ENCODE results near the gene MARCHF4. TPM values are rescaled to one million over a fixed set of nuclear protein-coding genes. Genes with fewer than 3 reads are reported as not detected.

Gene MARCHF4
- total RNA-seq, 1 experiment from 2014 or later = 14.5 TPM

GRCh38 chr2:216355711-216356110, 16.6 kb downstream of the MARCHF4 start:
- H3K9me3 ChIP-seq (ENCODE audit: insufficient read depth, low read depth) = no peaks in the 10 kb centered on the region
- ChIA-PET POLR2A (ENCODE audit: unreplicated experiment) (no interaction called here), CTCF (no interaction called here)
- no peaks in the 10 kb centered on the region for H4K20me1 ChIP-seq (ENCODE audit: insufficient read depth)
- H3K4me3 ChIP-seq = no peak overlapping the region
- TF ChIP-seq CTCF (conservative IDR thresholded peaks at IDR 0.05) = no peak
- TF ChIP-seq EZH2 (IDR thresholded peaks at IDR 0.05; ENCODE audit: low read depth) = no peak
- H3K4me1 ChIP-seq (replicated peaks; ENCODE audit: insufficient read depth) = peaks cover 4% of the 10 kb centered on the region; the same call in 1 of the 2 replicates
- H3F3A ChIP-seq (ENCODE audit: insufficient read depth, low read depth) = no peaks in the 10 kb centered on the region
- H2AFZ ChIP-seq = no peak overlapping the region
- no peaks in the 10 kb centered on the region for H3K9me2 ChIP-seq (ENCODE audit: insufficient read depth)
- no peak overlapping the region for H3K4me2 ChIP-seq
- intact Hi-C loops (cut with micrococcal nuclease; ENCODE audit: unreplicated experiment) = no loop called here
- H3K27ac ChIP-seq = no peak overlapping the region
- H3K36me3 ChIP-seq (ENCODE audit: low read depth) = no peaks in the 10 kb centered on the region
- H3K79me2 ChIP-seq (ENCODE audit: low read depth) = no peaks in the 10 kb centered on the region
- no TSS peak for BruUV-seq (replicated peaks)
- no peak for DNase-seq
- H3K27me3 ChIP-seq (ENCODE audit: insufficient read depth, low read depth) = no peaks in the 10 kb centered on the region

GRCh38 chr2:216354306-216354705, 18.0 kb downstream of the MARCHF4 start:
- no peak overlapping the region for H2AFZ ChIP-seq
- H3K36me3 ChIP-seq (ENCODE audit: low read depth) = no peaks in the 10 kb centered on the region
- no peak overlapping the region for H3K27ac ChIP-seq
- no peaks in the 10 kb centered on the region for H3K9me3 ChIP-seq (ENCODE audit: insufficient read depth, low read depth)
- H3K4me3 ChIP-seq = no peak overlapping the region
- no peak for DNase-seq
- no peak for TF ChIP-seq EZH2 (IDR thresholded peaks at IDR 0.05; ENCODE audit: low read depth)
- TF ChIP-seq CTCF (conservative IDR thresholded peaks at IDR 0.05) = no peak
- ChIA-PET POLR2A (ENCODE audit: unreplicated experiment) (no interaction called here), CTCF (no interaction called here)
- no TSS peak for BruUV-seq (replicated peaks)
- no peaks in the 10 kb centered on the region for H4K20me1 ChIP-seq (ENCODE audit: insufficient read depth)
- no peaks in the 10 kb centered on the region for H3K27me3 ChIP-seq (ENCODE audit: insufficient read depth, low read depth)
- H3K9me2 ChIP-seq (ENCODE audit: insufficient read depth) = no peaks in the 10 kb centered on the region
- H3K4me2 ChIP-seq = no peak overlapping the region
- H3F3A ChIP-seq (ENCODE audit: insufficient read depth, low read depth) = no peaks in the 10 kb centered on the region
- H3K79me2 ChIP-seq (ENCODE audit: low read depth) = no peaks in the 10 kb centered on the region
- H3K4me1 ChIP-seq (replicated peaks; ENCODE audit: insufficient read depth) = peaks cover 8% of the 10 kb centered on the region; the same call in 1 of the 2 replicates
- intact Hi-C loops (cut with micrococcal nuclease; ENCODE audit: unreplicated experiment) = no loop called here

GRCh38 chr2:216352653-216353270, 19.5 kb downstream of the MARCHF4 start:
- intact Hi-C loops (cut with micrococcal nuclease; ENCODE audit: unreplicated experiment) = no loop called here
- Histone ChIP-seq H3K36me3 (ENCODE audit: low read depth) (no peaks in the 10 kb centered on the region), H3F3A (ENCODE audit: insufficient read depth, low read depth) (no peaks in the 10 kb centered on the region), H3K9me3 (ENCODE audit: insufficient read depth, low read depth) (no peaks in the 10 kb centered on the region), H3K27me3 (ENCODE audit: insufficient read depth, low read depth) (no peaks in the 10 kb centered on the region), H4K20me1 (ENCODE audit: insufficient read depth) (no peaks in the 10 kb centered on the region), H3K4me2 (no peak overlapping the region), H3K27ac (no peak overlapping the region), H3K79me2 (ENCODE audit: low read depth) (no peaks in the 10 kb centered on the region), H3K9me2 (ENCODE audit: insufficient read depth) (no peaks in the 10 kb centered on the region), H3K4me3 (no peak overlapping the region), H3K4me1 (replicated peaks; ENCODE audit: insufficient read depth) (peaks cover 10% of the 10 kb centered on the region; the same call in 1 of the 2 replicates), H2AFZ (no peak overlapping the region)
- no peak for TF ChIP-seq CTCF (conservative IDR thresholded peaks at IDR 0.05)
- no peak for TF ChIP-seq EZH2 (IDR thresholded peaks at IDR 0.05; ENCODE audit: low read depth)
- CTCF ChIA-PET = no interaction called here
- no TSS peak for BruUV-seq (replicated peaks)
- no peak for DNase-seq
- POLR2A ChIA-PET (ENCODE audit: unreplicated experiment) = interaction anchor here (0.6 kb wide), 1 partner anchor 38 kb away, joined by 9 read pairs; no protein-coding TSS in a partner anchor

Measured in PC-9 (cell line).